OCI-LY7 (cell line): ENCODE results near the gene PANK4. TPM values are rescaled to one million over a fixed set of nuclear protein-coding genes. Genes with fewer than 3 reads are reported as not detected.

Experiments used
- BruUV-seq: library from RNA; stranded (reverse); fragments of 400-500 nt; replicated peaks from 2 replicates; lab custom pipeline; 2021; lab: Mats Ljungman, UMichigan
- CTCF ChIA-PET: fragments of 300-600 bp; sonication (Branson Sonifier 250); formaldehyde crosslinking; loops from one replicate; lab custom pipeline; 2022; ENCODE audit warnings: antibody characterized with exemption; ENCODE audit not compliant: unreplicated experiment; lab: Charles Lee
- POLR2A ChIA-PET: fragments of 300-600 bp; sonication (Branson Sonifier 250); formaldehyde crosslinking; loops from one replicate; lab custom pipeline; 2022; ENCODE audit warnings: antibody characterized with exemption; lab: Charles Lee
- DNase-seq: peaks from one replicate; pipeline ENCODE4 v3.0.0-alpha.2; 2015; ENCODE audit warnings: low spot score
- H2AFZ ChIP-seq: fragments of 200-600 bp; sonication (generic), shearing (Covaris generic); 2 replicates; pipeline ENCODE4 v1.6.1; 2014; ENCODE audit warnings: mild to moderate bottlenecking, antibody characterized with exemption, low read length, moderate library complexity
- H3K27ac ChIP-seq: fragments of 200-600 bp; sonication (generic); 2 replicates; pipeline ENCODE4 v1.5.1; 2014; ENCODE audit warnings: mixed run types, low read depth, mild to moderate bottlenecking, moderate library complexity, low read length, inconsistent platforms; ENCODE audit not compliant: poor library complexity, severe bottlenecking
- H3K36me3 ChIP-seq: fragments of 200-600 bp; sonication (generic); 2 replicates; pipeline ENCODE4 v1.6.1; 2014; ENCODE audit warnings: mild to moderate bottlenecking, antibody characterized with exemption, low read length, moderate library complexity, mixed read lengths; ENCODE audit not compliant: insufficient read depth
- H3K4me1 ChIP-seq: fragments of 200-600 bp; sonication (generic); 2 replicates; pipeline ENCODE4 v1.5.1; 2014; ENCODE audit warnings: mild to moderate bottlenecking, low read length; ENCODE audit not compliant: insufficient read depth, poor library complexity, severe bottlenecking
- H3K4me2 ChIP-seq: fragments of 200-600 bp; sonication (generic); 2 replicates; pipeline ENCODE4 v1.6.1; 2014; ENCODE audit warnings: mild to moderate bottlenecking, low read length
- H3K4me3 ChIP-seq: fragments of 200-600 bp; sonication (generic); 2 replicates; pipeline ENCODE4 v1.5.1; 2014; ENCODE audit warnings: mild to moderate bottlenecking, low read depth, low read length; ENCODE audit not compliant: poor library complexity, severe bottlenecking
- H3K79me2 ChIP-seq: fragments of 200-600 bp; sonication (generic); 2 replicates; pipeline ENCODE4 v1.6.1; 2016; ENCODE audit warnings: low read depth, mild to moderate bottlenecking, low read length, moderate library complexity, mixed read lengths; ENCODE audit not compliant: insufficient read depth
- H3K9me2 ChIP-seq: fragments of 200-600 bp; sonication (generic); 2 replicates; pipeline ENCODE4 v1.6.1; 2016; ENCODE audit warnings: mild to moderate bottlenecking, low read length, mixed read lengths; ENCODE audit not compliant: insufficient read depth
- H3K9me3 ChIP-seq: fragments of 200-600 bp; sonication (generic); 2 replicates; pipeline ENCODE4 v1.6.1; 2014; ENCODE audit warnings: mild to moderate bottlenecking, mixed run types, low read length, mixed read lengths
- H4K20me1 ChIP-seq: fragments of 200-600 bp; sonication (generic); 2 replicates; pipeline ENCODE4 v1.6.1; 2014; ENCODE audit warnings: mild to moderate bottlenecking, antibody characterized with exemption, low read length, moderate library complexity, mixed read lengths; ENCODE audit not compliant: insufficient read depth
- CTCF ChIP-seq: fragments of 200-600 bp; sonication (generic); conservative IDR thresholded peaks from 2 replicates; pipeline ENCODE4 v1.5.1; 2014; ENCODE audit warnings: mild to moderate bottlenecking, antibody characterized with exemption, low read length, moderate library complexity, mixed read lengths
- EZH2phosphoT487 ChIP-seq: fragments of 200-600 bp; sonication (generic); IDR thresholded peaks from 2 replicates; pipeline ENCODE4 v1.6.1; 2018; ENCODE audit warnings: low read depth, borderline replicate concordance, mild to moderate bottlenecking, mixed run types, antibody characterized with exemption, low read length, moderate library complexity, mixed read lengths
- intact Hi-C: fragments of 100-400 bp; cut with micrococcal nuclease; formaldehyde crosslinking; loops from one replicate; pipeline ENCODE4 v1.10.0; 2022; ENCODE audit not compliant: unreplicated experiment
- total RNA-seq, 2 experiments: library from RNA; depleted of rRNA in 1 of 2; stranded (reverse); fragments of >200 nt in 1 of 2; shearing (Covaris generic) in 1 of 2; gene quantifications; 2 replicates each; pipeline ENCODE4 v1.2.3, GENCODE V29; 2014 to 2022

Gene PANK4
- total RNA-seq, 2 experiments from 2014 or later, result 49.1 to 55.9 TPM

- no peak overlapping the region for H3K27ac ChIP-seq
- no peaks in the 10 kb centered on the region for H4K20me1 ChIP-seq
- H3K79me2 ChIP-seq, result no peaks in the 10 kb centered on the region
- CTCF ChIA-PET, result no interaction called here
- POLR2A ChIA-PET, result no interaction called here
- no peak overlapping the region for H2AFZ ChIP-seq
- no peaks in the 10 kb centered on the region for H3K9me2 ChIP-seq
- TF ChIP-seq CTCF (no peak), EZH2phosphoT487 (no peak)
- DNase-seq, result no peak
- no peak overlapping the region for H3K4me2 ChIP-seq
- H3K9me3 ChIP-seq, result no peaks in the 10 kb centered on the region
- H3K36me3 ChIP-seq, result no peaks in the 10 kb centered on the region
- BruUV-seq, result no TSS peak
- H3K4me1 ChIP-seq, result no peaks in the 10 kb centered on the region
- intact Hi-C loops, result no loop called here
- no peak overlapping the region for H3K4me3 ChIP-seq
These were observed 57.1 kb downstream of the PANK4 start for GRCh38 chr1:2469103-2469940.

DNA sequence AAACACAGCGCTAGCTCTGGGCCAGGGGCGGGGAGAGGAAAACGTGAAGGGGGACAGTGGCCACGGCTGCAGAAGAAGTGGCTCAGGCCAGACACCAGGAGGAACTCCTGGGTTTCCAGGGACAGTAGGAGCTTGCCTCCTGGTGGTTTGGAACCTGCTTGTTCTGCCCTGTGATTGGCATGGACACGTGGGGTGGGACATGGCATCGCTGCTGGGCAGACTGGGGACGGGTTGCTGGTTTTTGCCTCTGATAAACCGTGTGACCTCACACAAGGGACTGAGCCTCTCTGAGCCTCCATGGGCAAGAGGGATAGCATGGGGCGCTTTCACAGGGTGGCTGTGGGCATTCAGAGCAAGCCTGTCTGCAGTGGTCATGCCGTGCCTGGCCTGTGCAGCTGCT lies 57.9 kb downstream of the PANK4 start:
- POLR2A ChIA-PET, result no interaction called here
- H4K20me1 ChIP-seq, result no peaks in the 10 kb centered on the region
- no peaks in the 10 kb centered on the region for H3K36me3 ChIP-seq
- no peaks in the 10 kb centered on the region for H3K79me2 ChIP-seq
- BruUV-seq, result no TSS peak
- TF ChIP-seq CTCF, result no peak
- no peak for TF ChIP-seq EZH2phosphoT487
- H3K4me2 ChIP-seq, result no peak overlapping the region
- CTCF ChIA-PET, result no interaction called here
- no peaks in the 10 kb centered on the region for H3K9me2 ChIP-seq
- H2AFZ ChIP-seq, result no peak overlapping the region
- no peak for DNase-seq
- no peak overlapping the region for H3K4me3 ChIP-seq
- H3K27ac ChIP-seq, result no peak overlapping the region
- intact Hi-C loops, result no loop called here
- no peaks in the 10 kb centered on the region for H3K9me3 ChIP-seq
- H3K4me1 ChIP-seq, result no peaks in the 10 kb centered on the region

- BruUV-seq, result no TSS peak
- intact Hi-C loops, result no loop called here
- POLR2A ChIA-PET, result no interaction called here
These were observed 58.3 kb downstream of the PANK4 start for GRCh38 chr1:2468041-2468472.

More at GRCh38 chr1:2468041-2468472, 58.3 kb downstream of the PANK4 start:
- Histone ChIP-seq H3K9me2 (no peaks in the 10 kb centered on the region), H2AFZ (no peak overlapping the region), H3K4me1 (no peaks in the 10 kb centered on the region), H3K4me2 (no peak overlapping the region), H3K79me2 (no peaks in the 10 kb centered on the region), H3K9me3 (no peaks in the 10 kb centered on the region), H3K27ac (no peak overlapping the region), H4K20me1 (no peaks in the 10 kb centered on the region), H3K4me3 (no peak overlapping the region), H3K36me3 (no peaks in the 10 kb centered on the region)
- CTCF ChIA-PET, result no interaction called here
- TF ChIP-seq EZH2phosphoT487 (no peak), CTCF (no peak)
- DNase-seq, result peak; percentile 33
